ENCODE data around the gene GPR61. TPM values are rescaled to one million over a fixed set of nuclear protein-coding genes. Genes with fewer than 3 reads are reported as not detected.

The GPR61 gene
- total and polyA plus RNA-seq, 9 of the 15 experiments (the other 6 are each of a cell fraction or from before 2014, with no cell fraction given), result 0.04 to 1.1 (median 0.25) TPM; not detected in 4

GRCh38 chr1:109548321-109549267 is 8.9 kb downstream of the GPR61 start, which contains the start of gene GNAI3 (continued):
- TF ChIP-seq ZNF395 (CRISPR knock-in tag; IDR thresholded peaks at IDR 0.05) (0 out of 2 replicates have a peak, but pooled peaks have one; percentile 37), FOXK2 (conservative IDR thresholded peaks at IDR 0.05 in 1 of 2, IDR thresholded peaks at IDR 0.05 in 1 of 2; ENCODE audit: low read depth in 2 of 2) (peak; percentile 55 to 66; a peak in 2 of 4 replicates), UBTF (IDR thresholded peaks at IDR 0.05; ENCODE audit: borderline replicate concordance in 1 of 2, low read depth in 2 of 2, low read length in 2 of 2) (peak in 1 of 2 experiments; percentile 59; a peak in 3 of 4 replicates), HBP1 (CRISPR knock-in tag; IDR thresholded peaks at IDR 0.05) (peak; percentile 84; the same call in 1 of the 2 replicates), MTA2 (IDR thresholded peaks at IDR 0.05; ENCODE audit: low read depth) (no peak), ZNF778 (CRISPR knock-in tag; IDR thresholded peaks at IDR 0.05) (no peak), NFATC3 (IDR thresholded peaks at IDR 0.05) (no peak), RBM22 (IDR thresholded peaks at IDR 0.05; ENCODE audit: low read depth, low read length, poor library complexity, severe bottlenecking) (peak; percentile 58), ZNF449 (CRISPR knock-in tag; IDR thresholded peaks at IDR 0.05) (no peak), SP2 (IDR thresholded peaks at IDR 0.05; ENCODE audit: extremely low read depth, low read depth, low read length, poor library complexity, severe bottlenecking) (no peak), SLC30A9 (CRISPR knock-in tag; IDR thresholded peaks at IDR 0.05) (no peak), SIN3A (IDR thresholded peaks at IDR 0.05; ENCODE audit: borderline replicate concordance in 2 of 2, control insufficient read depth in 1 of 2, low read depth in 2 of 2, low read length in 2 of 2) (peak; percentile 37 to 93; a peak in 3 of 4 replicates), DMBX1 (CRISPR knock-in tag; IDR thresholded peaks at IDR 0.05; ENCODE audit: borderline replicate concordance) (no peak), RBM39 (optimal IDR thresholded peaks at IDR 0.05; ENCODE audit: low read depth, low read length) (no peak)
- TF ChIP-seq, protein P1, sequence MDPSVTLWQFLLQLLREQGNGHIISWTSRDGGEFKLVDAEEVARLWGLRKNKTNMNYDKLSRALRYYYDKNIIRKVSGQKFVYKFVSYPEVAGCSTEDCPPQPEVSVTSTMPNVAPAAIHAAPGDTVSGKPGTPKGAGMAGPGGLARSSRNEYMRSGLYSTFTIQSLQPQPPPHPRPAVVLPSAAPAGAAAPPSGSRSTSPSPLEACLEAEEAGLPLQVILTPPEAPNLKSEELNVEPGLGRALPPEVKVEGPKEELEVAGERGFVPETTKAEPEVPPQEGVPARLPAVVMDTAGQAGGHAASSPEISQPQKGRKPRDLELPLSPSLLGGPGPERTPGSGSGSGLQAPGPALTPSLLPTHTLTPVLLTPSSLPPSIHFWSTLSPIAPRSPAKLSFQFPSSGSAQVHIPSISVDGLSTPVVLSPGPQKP (CRISPR knock-in tag; IDR thresholded peaks at IDR 0.05), result no peak
- TF ChIP-seq, protein P2, sequence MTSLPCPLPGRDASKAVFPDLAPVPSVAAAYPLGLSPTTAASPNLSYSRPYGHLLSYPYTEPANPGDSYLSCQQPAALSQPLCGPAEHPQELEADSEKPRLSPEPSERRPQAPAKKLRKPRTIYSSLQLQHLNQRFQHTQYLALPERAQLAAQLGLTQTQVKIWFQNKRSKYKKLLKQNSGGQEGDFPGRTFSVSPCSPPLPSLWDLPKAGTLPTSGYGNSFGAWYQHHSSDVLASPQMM (CRISPR knock-in tag; IDR thresholded peaks at IDR 0.05), result no peak

Data from K562 (cell line).